Brain pericyte (primary cell): ENCODE measurements around the gene STAG1.
"Not testable (repeated sequence)": the region's sequence is repeated elsewhere in the genome, so short reads cannot be mapped to it uniquely, and the experiment has no call there.

Experiments used
- DNase-seq: peaks from one replicate; pipeline ENCODE4 v3.0.0-alpha.2; 2012; ENCODE audit warnings: low read depth, low spot score

STAG1 gene

GRCh38 chr3:136595913-136596697 lies 156.1 kb downstream of the STAG1 start:
- no peak for DNase-seq

GRCh38 chr3:136586580-136586979 lies 165.6 kb downstream of the STAG1 start:
- DNase-seq: no peak

- no peak for DNase-seq
These were observed 167.4 kb downstream of the STAG1 start for GRCh38 chr3:136584728-136585127.

GRCh38 chr3:136583823-136584222 lies 168.4 kb downstream of the STAG1 start:
- DNase-seq: no peak

GRCh38 chr3:136577791-136578190 lies 174.4 kb downstream of the STAG1 start:
- DNase-seq: no peak

GRCh38 chr3:136576279-136577009 lies 175.7 kb downstream of the STAG1 start:
- no peak for DNase-seq

- no peak for DNase-seq
These were observed 184.5 kb downstream of the STAG1 start for GRCh38 chr3:136567599-136568188.

GRCh38 chr3:136564962-136565361 lies 187.2 kb downstream of the STAG1 start:
- not testable (repeated sequence) for DNase-seq

- no peak for DNase-seq
These were observed 190.2 kb downstream of the STAG1 start for GRCh38 chr3:136562026-136562425.

GRCh38 chr3:136559896-136560295 lies 192.3 kb downstream of the STAG1 start:
- DNase-seq: no peak

GRCh38 chr3:136549461-136549860 lies 202.7 kb downstream of the STAG1 start:
- not testable (repeated sequence) for DNase-seq

GRCh38 chr3:136547293-136547692 lies 204.9 kb downstream of the STAG1 start:
- DNase-seq: no peak

GRCh38 chr3:136546720-136547119 lies 205.5 kb downstream of the STAG1 start:
- DNase-seq: no peak

- peak; percentile 13 for DNase-seq
These were observed 206.4 kb downstream of the STAG1 start for GRCh38 chr3:136545664-136546268.

- DNase-seq: no peak
These were observed 207.6 kb downstream of the STAG1 start for GRCh38 chr3:136544532-136544931.

- DNase-seq: no peak
These were observed 208.8 kb downstream of the STAG1 start for GRCh38 chr3:136543385-136543784.

- DNase-seq: no peak
These were observed 216.3 kb downstream of the STAG1 start for GRCh38 chr3:136535906-136536305.

GRCh38 chr3:136532766-136533165 lies 219.4 kb downstream of the STAG1 start:
- DNase-seq: no peak

GRCh38 chr3:136518102-136518501 lies 234.1 kb downstream of the STAG1 start:
- no peak for DNase-seq

GRCh38 chr3:136516656-136517055 lies 235.5 kb downstream of the STAG1 start:
- no peak for DNase-seq

- no peak for DNase-seq
These were observed 236.1 kb downstream of the STAG1 start for GRCh38 chr3:136516095-136516494.

- not testable (repeated sequence) for DNase-seq
These were observed 237.6 kb downstream of the STAG1 start for GRCh38 chr3:136514533-136514932.
